GM19351 (cell line): ENCODE data around the gene GIPC3.

Experiments
- ATAC-seq: cut with Tn5 transposase; IDR thresholded peaks from one replicate; pipeline ENCODE4 v1.9.1; 2021; ENCODE audit warnings: mild to moderate bottlenecking, moderate library complexity; ENCODE audit not compliant: unreplicated experiment

The GIPC3 gene

GRCh38 chr19:3604227-3604986, 19.1 kb downstream of the GIPC3 start:
- ATAC-seq = no peak

- ATAC-seq = no peak
These were observed 19.7 kb downstream of the GIPC3 start for GRCh38 chr19:3604987-3605343.

GRCh38 chr19:3605361-3605760, 20.1 kb downstream of the GIPC3 start:
- ATAC-seq = no peak

GRCh38 chr19:3605770-3606169, 20.5 kb downstream of the GIPC3 start:
- ATAC-seq = no peak

- no peak for ATAC-seq
These were observed 21.0 kb downstream of the GIPC3 start for GRCh38 chr19:3606174-3606689.

- no peak for ATAC-seq
These were observed 21.5 kb downstream of the GIPC3 start, which contains the start of gene TBXA2R for GRCh38 chr19:3606690-3607289. TSS of gene TBXA2R (minus strand) at chr19:3606875. CDS start at chr19:3600634, 6,241 bp downstream.

- no peak for ATAC-seq
These were observed 22.2 kb downstream of the GIPC3 start for GRCh38 chr19:3607303-3608078.

- ATAC-seq = no peak
These were observed 22.9 kb downstream of the GIPC3 start for GRCh38 chr19:3608079-3608641.

GRCh38 chr19:3608750-3609322, 23.6 kb downstream of the GIPC3 start:
- ATAC-seq = no peak

GRCh38 chr19:3609779-3610719, 24.8 kb downstream of the GIPC3 start:
- ATAC-seq = no peak

- ATAC-seq = no peak
These were observed 25.8 kb downstream of the GIPC3 start for GRCh38 chr19:3610745-3611717.

GRCh38 chr19:3611841-3612240, 26.6 kb downstream of the GIPC3 start:
- no peak for ATAC-seq

GRCh38 chr19:3612330-3612729, 27.1 kb downstream of the GIPC3 start:
- no peak for ATAC-seq

- ATAC-seq = no peak
These were observed 27.8 kb downstream of the GIPC3 start for GRCh38 chr19:3612901-3613741.

- no peak for ATAC-seq
These were observed 28.8 kb downstream of the GIPC3 start for GRCh38 chr19:3613818-3614661.

GRCh38 chr19:3614858-3615505, 29.7 kb downstream of the GIPC3 start:
- no peak for ATAC-seq
